Activated CD4-positive, CD25-positive, alpha-beta regulatory T cell treated with anti-CD3 and anti-CD28 coated beads, Interleukin-2, amount 50 U/mL, for 16 hours (primary cell): Measurements from ENCODE around the gene MYBBP1A.

Source experiments
- DNase-seq: peaks from one replicate; pipeline ENCODE4 v3.0.0-alpha.2; 2020; ENCODE audit warnings: low read depth, low spot score

Gene MYBBP1A

DNA sequence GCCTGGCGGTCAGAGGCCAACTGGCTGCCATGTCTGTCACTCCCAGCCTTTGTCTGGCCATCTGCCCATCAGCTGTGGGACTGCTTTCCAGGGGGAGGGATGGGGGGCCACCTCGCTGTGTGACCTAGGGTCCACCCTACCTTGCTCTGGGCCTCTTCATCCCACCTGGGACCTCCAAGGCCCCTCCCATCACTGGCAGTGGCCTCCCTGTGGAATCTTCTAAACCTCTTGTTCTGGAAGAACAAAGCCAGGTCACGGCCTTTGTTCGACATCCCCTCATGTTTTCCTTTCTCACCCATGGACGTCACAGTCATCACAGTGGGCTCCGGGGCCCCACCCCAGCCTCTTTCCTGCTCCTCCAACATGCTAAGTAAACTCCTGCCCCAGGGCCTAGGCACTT is 32.5 kb downstream of the MYBBP1A start:
- no peak for DNase-seq

DNA sequence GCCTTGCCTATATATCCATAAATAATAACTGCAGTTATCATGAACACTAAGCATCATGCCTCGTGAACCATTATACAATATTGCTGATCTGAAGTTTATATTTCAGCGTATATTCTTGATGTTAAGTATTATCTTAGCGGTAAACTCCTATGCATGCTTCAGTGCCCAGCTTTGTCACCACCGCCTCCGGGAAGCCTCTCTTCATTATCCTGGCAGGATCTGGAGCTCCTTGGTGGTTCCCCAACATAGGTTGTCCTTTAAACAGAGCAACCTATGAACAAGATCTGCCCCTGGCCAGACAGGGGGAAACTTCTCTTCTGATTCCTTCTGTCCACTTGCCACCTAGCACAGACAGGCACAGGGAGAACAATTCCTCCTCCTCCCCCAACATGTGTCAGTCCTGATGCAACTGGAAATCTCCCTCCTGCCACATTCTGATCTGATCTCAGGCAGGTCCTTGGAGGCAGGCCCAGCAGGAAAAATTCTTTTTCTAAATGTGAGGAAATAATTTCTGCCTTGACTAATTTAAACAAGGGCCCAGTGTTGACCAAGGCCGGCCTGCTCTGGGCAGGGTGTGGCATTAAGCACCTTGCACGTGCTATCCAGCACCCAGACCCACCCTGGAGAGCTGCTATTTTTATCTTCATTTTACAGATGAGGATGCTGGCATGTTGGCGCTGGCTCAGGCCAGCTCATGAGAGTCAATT is 34.1 kb downstream of the MYBBP1A start:
- no peak for DNase-seq

DNA sequence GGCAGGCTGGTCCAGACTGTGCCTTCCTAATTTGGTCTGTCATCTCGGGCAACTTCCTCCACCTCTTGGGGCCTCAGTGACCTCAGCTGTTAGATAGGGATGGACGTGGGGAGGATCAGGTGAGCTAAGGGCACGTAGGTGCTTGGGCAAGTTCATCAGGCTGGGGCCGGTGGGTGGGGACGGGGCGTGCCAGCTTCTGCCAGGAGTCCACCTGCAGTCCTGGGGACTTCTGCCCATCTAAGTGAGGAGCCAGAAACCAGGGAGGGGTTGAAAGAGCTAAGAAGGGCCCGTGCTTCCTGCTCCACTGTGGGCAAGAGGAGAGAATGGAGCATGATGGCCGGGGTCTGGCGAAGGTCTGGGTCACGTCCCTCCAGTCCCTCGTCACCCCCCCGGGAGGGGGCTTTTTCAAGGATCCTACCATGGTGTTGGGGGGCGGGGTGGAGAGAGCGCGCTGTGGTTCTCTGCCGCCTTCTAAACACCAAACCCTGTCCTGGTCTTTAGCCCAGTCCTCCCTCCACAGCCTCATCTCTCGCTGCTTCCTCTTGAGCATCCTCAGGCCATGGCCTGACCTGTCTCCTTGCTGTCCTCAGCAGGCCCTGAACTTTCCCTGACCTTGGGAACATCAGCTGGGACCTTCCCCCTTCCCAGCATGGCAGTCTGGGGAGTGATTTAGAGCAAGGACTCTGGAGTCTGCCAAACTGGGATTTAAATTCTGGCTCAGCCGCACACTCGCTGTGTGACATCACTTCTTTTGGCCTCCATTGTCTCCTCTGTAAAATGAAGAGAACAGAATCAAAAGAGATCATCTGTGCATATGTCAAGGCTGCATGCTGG is 34.9 kb downstream of the MYBBP1A start:
- DNase-seq: no peak

DNA sequence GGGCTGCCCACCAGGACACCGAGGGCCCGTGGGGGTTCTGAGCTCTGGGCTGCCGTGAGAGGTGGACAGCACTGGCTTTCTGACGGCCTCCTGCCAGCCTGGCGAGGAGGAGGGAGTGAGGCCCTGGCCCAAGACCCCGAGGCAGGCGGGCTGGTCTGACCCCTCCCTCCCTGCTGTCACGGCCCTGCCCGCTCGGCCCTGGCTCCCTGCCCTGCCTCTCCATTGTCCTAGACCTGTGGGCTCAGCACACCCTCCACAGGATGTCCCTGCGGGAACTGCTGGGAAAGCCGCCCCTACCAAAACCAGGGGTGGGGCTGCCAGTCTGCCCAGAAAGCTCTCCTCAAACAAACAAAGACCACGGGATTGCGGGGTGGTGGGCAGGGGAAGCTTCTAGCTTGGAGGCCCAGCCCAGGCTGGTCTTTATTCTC is 35.8 kb downstream of the MYBBP1A start:
- no peak for DNase-seq

DNA sequence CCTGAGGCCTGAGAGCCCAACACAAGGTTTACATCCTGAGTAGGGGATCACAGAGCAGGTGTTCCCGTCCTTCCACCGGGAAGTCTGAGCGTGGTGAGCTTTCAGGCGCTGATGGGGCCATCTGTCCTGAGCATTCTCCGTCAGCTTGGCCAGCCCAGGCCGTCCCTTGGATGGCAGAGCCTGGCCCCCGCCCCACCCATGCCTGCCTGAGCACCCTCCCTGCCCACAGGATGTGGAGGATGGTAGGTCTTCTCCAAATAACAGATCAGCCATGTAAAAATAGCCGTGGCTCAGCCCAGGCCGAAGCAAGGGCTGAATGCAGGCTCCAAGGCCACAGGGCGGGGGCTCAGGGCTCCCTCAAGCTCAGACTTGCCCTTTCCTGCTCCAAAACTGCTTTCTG is 36.3 kb downstream of the MYBBP1A start:
- DNase-seq: no peak

DNA sequence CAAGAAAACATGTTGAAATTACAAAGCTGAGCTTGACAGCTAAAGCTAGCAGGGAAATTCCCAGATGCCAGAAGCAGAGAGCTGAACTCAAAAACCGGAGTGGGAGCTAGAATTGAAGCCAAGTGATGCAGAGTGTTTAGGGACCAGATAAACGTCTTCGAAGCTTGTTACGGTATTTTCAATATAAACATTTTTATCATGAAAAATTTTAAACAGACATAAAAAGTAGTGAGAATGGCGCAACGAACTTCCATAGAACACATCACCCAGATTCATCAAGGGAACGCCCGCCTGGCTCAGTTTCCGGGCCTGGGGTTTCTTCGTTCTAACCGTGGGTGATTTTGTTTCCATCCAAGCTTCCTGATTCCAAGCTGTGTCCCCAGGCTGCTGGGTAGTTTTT is 38.4 kb downstream of the MYBBP1A start:
- no peak for DNase-seq

DNA sequence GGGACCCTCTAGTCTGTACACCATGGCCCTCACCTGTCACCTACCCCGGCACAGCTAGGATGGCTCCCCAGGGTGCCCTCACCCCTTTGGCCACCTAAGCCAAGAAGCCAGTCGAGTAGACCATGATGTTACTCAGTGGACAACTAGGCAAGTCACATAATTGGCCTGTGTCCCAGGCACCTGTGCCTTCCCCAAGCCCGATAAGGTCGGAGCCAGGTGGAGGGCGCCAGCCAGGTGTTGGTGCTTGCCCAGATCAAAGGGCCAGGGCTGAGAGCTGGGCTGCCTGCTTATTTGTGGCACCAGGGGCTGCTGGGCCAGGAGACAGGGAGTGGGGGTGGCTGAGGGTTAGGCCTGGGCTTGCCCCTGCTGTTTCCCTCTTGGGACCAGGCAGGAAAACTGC is 39.7 kb downstream of the MYBBP1A start:
- DNase-seq: no peak

DNA sequence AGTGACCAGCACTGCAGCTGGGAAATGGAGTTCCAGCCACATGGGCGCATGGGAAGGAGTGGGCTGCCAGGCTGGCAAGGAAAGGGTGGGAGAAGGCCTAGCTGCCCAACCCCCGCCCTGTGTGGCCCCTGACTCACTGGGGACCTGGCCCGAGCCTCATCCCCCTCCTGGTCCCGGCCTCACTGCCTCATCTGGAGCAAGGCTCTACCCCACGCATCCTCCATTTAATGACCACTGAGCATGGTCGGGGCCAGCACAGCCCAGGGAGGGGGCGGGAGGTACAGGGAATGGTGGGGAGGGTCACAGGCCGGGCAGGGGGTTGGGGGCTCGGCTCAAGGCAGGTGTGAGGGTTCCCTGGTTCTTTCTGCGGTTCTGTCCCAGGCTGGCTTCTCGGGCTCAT is 40.4 kb downstream of the MYBBP1A start:
- no peak for DNase-seq

DNA sequence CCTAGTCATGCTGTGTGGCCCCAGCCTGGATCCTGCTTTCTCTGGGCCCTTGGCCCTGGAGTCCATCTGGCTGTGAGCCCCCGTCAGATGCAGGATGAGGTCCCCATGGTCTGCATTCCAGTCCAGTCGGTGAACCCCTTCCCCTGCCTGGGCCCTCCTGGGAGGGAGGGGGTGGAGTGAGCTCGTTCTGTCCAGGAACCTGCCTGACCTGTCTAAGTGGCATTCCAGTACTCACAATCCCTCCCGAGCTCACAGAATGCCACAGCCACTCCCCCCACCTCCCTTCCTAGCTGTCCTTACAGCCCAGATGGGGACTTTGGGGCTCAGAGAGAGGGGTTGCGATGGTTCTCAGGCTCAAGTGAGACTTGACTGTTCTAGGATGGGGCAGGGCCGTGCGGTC is 41.0 kb downstream of the MYBBP1A start:
- DNase-seq: no peak

DNA sequence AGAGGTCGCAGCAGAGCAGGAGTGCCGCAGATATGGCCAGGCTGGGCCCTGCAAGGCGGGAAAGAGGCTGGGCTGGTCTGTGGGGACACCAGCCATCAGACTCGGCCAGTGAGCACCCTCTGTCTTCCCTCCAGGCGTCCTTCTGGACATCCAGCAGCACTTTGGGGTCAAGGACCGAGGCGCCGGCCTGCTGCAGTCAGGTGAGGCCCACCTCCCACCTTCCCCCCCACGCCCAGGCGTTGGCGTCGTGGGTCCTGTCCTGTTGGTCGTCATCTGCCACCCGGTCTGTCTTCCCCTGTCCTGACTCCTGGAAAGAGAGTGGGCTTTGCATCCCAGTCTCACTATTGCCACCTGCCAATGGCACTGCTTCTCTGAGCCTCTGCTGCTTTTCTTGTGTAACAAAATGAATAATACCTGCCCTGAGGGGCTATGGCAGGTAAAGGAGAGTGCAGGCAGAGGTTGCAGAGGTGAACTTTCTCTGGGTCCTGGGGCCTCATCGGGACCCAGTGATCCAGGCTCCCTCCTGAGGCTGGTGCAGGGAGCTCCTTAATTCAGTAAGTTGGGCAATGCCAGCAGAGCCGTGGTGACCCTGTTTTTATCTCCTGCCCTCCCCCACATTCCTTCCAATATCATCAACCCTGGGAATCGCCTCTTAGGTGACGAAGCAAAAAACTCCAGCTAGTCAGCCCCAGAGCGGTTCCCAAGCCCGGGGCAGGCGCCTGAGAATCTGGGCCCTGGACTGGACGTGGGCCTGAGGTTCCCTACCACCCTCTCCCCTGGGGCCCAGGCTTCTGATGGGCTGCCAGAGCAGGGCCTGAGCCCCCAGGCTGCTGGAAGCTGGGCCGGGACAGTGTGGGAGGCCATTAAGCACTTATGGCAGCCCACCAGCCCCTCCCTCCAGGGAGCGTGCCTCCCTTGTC is 41.8 kb downstream of the MYBBP1A start:
- DNase-seq: no peak

DNA sequence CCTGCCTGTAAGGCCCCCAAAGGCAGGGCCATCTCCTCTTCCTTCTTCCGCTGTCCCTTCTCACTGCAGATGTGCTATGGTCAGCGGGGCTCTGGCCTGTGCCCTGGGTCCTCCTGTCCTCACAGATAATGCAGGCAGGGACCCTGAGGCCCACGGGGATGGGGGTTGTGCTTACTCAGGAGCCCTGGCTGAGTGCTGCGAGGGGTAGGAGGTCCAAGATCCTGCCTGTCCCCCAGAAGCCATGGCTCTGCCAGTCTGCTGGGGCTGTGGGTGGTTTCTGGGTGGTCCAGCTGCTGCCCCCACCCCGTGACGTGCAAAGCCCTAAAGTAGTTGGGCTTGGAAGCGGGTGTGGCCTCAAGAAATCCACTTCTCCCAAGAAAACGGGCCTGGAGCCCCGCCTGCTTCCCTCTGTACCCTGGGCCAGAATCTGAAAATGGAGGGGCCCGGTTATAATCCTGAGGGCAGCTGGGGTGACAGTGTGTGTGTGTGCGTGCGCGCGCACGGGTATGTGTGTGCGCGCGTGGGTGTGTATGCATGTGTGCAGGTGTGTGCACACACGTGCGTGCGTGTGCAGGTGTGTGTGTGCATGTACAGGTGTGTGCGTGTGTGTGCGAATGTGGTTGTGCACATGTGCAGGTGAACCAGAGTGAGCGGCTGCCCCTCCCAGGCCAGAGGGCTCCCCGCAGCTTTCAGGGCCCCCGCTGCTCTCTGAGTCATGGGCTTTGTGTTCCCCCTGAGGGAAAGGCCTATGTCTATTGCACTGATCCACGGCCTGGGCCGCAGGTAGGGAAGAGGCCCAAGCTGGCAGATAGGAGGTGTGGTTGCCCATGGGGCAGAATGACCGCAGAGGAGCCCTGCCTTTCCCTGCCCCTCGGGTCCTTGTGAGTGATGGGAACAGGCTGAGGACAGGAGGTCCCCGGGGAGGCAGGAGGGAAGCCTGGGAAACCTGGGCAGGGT is 42.8 kb downstream of the MYBBP1A start:
- DNase-seq: no peak

DNA sequence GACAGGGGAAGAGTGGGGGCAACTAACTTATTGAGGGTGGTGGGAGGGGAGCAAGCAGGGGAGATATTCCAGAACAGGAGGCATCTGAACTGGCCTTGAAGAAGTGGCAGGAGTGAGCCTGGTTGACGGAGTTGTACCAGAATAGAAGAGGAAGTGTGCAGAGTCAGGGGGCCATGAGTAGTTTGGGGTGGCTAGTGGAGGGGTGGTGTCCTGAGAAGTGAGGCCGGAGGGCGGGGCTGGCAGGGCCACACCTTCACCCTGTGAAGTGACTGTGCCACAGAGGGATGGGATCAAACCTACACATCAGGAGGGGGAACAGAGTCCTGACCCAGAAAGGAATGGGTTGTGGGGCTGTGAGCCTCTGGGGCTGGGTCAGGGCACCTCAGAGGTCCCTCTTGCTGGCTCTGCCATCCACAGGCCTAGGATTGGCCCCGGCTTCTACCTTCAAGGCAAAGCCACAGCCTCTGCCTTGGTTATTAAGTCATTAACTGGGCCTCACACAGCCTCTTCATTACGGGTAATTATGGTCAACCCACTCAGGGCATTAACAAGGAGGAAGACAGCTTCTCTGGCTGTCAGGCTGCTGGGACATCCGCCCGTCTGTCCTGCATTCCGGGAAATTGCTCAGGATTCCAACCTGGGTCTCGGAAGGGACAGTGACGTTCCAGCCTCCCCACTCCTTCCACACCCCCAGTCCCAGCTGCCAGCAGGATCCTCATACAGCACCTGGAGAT is 43.8 kb downstream of the MYBBP1A start:
- no peak for DNase-seq

DNA sequence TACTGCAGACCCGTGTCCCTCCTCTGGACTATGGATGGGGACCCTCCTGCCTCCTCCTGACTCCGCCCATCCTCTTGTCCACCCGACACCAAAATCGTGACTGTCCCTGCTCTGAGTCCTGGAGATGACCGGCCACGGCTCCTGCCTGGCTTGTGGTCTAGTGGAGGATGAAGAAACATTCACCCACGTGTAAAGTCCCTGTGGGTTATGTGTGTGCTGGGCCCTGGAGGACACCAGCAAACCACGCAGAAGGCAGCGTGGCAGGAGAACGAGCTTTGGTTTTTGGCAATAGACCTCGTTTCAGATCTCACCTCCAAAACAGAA is 44.6 kb downstream of the MYBBP1A start:
- no peak for DNase-seq

DNA sequence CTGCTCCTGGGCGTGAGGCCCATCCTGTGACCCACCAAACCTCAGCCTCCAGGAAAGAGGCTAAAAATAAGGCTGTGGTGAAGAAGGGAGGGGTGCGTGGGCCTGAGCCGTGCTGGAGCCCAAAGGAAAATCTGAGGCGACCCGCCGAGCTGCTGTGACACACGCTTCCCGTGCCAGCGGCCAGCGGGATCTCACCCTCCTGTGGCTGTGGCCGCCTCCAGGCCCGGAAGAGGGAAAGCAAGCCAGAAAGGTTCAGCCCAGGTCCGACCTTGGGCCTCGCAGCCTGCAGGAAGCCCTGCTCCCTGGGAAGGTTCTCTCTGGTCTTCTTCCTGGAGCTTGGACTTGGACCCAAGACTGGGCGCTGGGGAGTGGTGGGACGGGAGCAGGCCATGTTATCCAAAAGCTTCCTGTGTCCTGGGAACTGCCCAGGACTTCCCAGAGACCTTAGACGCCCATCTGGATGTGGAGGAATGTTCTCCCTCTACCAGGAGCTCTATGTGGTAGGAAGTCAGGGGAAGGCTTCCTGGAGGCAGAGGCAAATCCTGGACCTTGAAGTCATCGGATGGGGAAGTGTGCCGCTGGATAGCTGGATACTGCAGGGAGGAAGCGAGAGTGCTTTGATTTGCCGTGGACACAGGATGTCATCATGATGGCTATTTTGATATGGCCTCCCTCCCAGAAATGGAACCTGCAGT is 45.1 kb downstream of the MYBBP1A start:
- DNase-seq: no peak

DNA sequence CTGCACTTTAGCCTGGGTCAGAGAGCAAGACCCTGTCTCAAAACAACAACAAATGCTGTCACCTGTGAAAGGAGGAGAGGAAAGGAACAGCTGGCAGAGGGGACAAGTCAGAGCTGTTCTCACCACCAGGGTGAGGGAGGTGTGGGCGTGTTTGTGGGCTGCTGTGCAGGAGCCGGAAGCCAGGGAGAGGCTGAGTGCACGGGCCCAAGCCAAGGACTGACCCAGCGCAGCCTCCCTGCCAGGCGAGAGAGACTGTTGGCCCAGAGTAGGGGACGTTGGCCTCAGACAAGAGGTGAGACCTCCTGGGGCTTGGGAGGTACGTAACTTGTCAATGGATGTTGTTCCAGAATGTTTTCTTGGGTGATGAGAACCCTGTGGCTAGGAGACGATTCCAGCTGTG is 45.8 kb downstream of the MYBBP1A start:
- no peak for DNase-seq

DNA sequence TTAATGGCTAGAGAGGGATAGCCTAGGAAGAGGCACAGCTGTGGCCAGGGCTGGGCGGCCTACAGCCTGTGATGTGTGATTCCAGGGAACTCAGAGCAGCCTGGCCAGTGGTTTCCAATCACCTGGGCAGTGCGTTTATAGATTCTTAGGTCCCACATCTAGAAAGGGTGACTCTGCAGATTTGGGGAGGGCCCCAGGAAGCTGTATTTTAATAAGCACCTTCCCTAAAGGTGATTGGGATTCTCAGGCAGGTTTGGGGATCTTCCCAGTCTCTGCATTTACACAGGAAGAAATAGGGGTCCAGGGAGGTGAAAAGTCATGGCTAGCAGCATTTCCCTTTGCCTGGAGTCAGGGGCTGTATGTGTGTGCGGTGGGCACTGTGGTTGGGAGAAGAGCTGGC is 47.0 kb downstream of the MYBBP1A start:
- no peak for DNase-seq

DNA sequence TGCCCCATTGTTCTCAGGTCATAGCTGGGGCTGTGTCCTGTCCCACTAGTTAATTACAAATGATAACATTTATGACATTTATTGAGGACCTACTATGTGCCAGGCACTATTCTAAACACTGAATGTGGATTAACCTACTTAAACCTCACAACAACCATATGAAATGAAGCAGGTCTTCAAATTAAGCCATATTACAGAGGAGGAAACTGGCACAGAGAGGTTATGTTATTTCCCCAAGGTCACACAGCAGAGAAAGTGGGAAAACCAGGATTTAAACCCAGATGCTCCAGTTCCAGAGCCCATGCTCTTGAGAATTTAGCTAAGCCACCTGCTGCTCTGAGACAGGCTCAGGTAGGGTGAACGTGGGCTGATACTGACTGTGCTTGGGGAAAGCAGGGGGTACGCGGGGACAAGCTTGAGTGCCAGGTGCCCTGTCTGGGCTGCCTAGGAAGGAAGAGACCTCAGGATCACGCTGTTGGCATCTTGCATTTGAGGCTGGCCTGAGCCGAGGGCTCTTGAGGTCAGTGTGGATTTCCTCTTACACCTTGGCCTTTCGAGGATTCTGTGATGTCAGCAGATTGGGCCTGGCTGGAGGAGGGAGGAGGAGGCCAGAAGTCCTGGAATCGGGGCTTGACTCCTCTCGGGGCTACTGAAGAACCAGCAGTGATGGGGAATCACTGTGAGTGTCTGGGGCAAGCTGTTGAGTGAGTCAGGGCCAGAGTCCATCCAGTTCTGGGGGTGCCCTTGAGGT is 47.6 kb downstream of the MYBBP1A start:
- no peak for DNase-seq

DNA sequence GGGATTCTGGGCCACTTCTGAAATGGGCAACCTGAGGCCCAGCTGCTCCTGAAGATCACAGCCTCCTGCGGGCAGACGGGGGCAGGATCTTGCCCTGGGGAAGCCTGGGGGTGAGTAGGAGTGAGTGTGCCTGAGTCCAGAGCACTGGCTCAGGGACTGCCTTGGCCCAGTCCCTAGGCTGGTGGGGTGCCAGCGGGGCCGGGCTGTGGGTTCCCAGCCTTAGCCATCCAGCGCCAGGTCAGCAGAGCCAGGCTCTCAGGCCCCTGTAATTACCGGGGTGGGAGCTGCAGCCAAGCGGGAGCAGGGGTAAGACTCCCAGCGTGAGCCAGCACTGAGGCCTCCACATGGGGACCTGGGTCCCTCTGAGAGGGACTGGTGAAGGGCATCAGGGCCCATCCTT is 48.3 kb downstream of the MYBBP1A start:
- DNase-seq: no peak

DNA sequence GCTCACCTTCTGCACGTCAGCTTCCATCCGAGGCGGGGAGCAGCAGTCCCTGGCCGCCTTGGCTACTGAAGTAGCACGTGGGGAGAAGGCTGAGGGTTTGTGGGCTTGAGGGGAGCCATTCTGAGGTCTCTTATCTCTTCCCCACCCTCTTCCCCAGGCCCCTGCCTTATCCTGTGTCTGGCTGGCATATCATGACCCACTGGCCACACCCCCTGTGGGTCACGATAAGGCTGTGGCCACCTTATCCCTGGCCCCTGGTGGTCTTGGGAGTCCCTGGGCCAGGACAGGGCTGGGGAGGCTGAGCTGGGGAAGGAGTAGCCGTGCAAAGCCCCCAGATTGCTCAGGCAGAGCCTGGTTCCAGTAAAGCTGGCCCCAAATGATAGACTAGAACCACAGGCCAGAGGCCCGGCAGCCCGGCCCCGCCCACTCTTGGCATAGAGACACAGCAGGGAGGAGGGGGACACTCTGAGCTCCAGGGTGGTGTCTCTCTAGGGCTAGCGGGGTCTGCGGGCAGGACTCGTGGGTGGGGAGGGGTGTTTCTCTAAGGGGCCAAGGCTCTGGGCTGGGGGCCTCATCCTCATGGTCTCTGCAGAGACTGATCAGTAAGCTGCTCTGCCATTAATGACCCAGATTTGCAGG is 48.9 kb downstream of the MYBBP1A start:
- no peak for DNase-seq
